HCT116 (cell line): ENCODE results near the gene KLK13. TPM values are rescaled to one million over a fixed set of nuclear protein-coding genes. Genes with fewer than 3 reads are reported as not detected.
A peak's percentile ranks its signal among the peaks of the same experiment; 100 is the strongest.

Experiments used
- ATAC-seq: fragments of 200-7000 bp; cut with Tn5 transposase; 2 replicates; pipeline ENCODE4 v1.9.1; 2020; ENCODE audit warnings: mild to moderate bottlenecking, moderate library complexity
- BruUV-seq: library from RNA; stranded (reverse); fragments of 400-500 nt; replicated peaks from 2 replicates; lab custom pipeline; 2021; lab: Mats Ljungman, UMichigan
- CTCF ChIA-PET: fragments of 300-600 bp; sonication (Branson Sonifier 250); formaldehyde crosslinking; loops from one replicate; lab custom pipeline; 2021; ENCODE audit warnings: antibody characterized with exemption; lab: Charles Lee
- POLR2A ChIA-PET: fragments of 300-600, 350-600 bp; sonication (Branson Sonifier 250); formaldehyde crosslinking; loops from one replicate; lab custom pipeline; 2021; ENCODE audit warnings: antibody characterized with exemption; lab: Charles Lee
- RAD21 ChIA-PET, 2 experiments: fragments of 300-600 bp; sonication (Branson Sonifier 250); formaldehyde crosslinking; loops; one replicate each; lab custom pipeline; 2023; ENCODE audit warnings: low total read pairs in 2 of 2; ENCODE audit not compliant: uncharacterized antibody in 2 of 2, unreplicated experiment in 2 of 2, low non-redundant PET in 1 of 2; lab: Charles Lee
- DNase-seq: peaks from one replicate; pipeline ENCODE4 v3.0.0-alpha.2; 2010; ENCODE audit warnings: low read depth, low spot score
- H2AFZ ChIP-seq: fragments of 200-600 bp; shearing (Covaris generic), sonication (generic); 2 replicates; pipeline ENCODE4 v1.6.1; 2017; ENCODE audit warnings: low read depth, mixed run types, mixed read lengths, antibody characterized with exemption, low read length; ENCODE audit not compliant: poor library complexity, severe bottlenecking
- H3K27ac ChIP-seq: 2 replicates; pipeline ENCODE4 v1.5.1; 2012; ENCODE audit warnings: low read depth, low read length
- H3K27me3 ChIP-seq: fragments of 200-600 bp; sonication (generic); 2 replicates; pipeline ENCODE4 v1.6.1; 2016; ENCODE audit warnings: mixed run types, low read length, mixed read lengths; ENCODE audit not compliant: insufficient read depth
- H3K36me3 ChIP-seq, 2 experiments: fragments of 200-500 bp in 1 of 2; fragments of 200-600 bp in 1 of 2; sonication (Bioruptor generic) in 1 of 2; sonication (generic) in 1 of 2; 2 replicates each; pipeline versions ENCODE4 v1.5.1 to v1.6.1; 2014 to 2016; ENCODE audit warnings: low read length in 2 of 2, inconsistent platforms in 1 of 2, mixed read lengths in 1 of 2, mixed run types in 1 of 2; ENCODE audit not compliant: insufficient read depth in 2 of 2, control insufficient read depth in 1 of 2
- H3K4me1 ChIP-seq, 2 experiments: fragments of 200-600 bp in 1 of 2; sonication (generic) in 1 of 2; 2 replicates each; pipeline versions ENCODE4 v1.5.1 to v1.6.1; 2012 to 2017; ENCODE audit warnings: low read length in 2 of 2, inconsistent platforms in 1 of 2, mild to moderate bottlenecking in 1 of 2, mixed read lengths in 1 of 2, mixed run types in 1 of 2, moderate library complexity in 1 of 2; ENCODE audit not compliant: insufficient read depth in 2 of 2, control insufficient read depth in 1 of 2
- H3K4me2 ChIP-seq: fragments of 200-600 bp; sonication (generic); 2 replicates; pipeline ENCODE4 v1.6.1; 2017; ENCODE audit warnings: mixed run types, low read length, mixed read lengths
- H3K4me3 ChIP-seq, 2 experiments: fragments of 200-600 bp in 1 of 2; sonication (generic) in 1 of 2; replicated peaks in 1 of 2; 2 replicates each; pipeline ENCODE4 v1.5.1; 2011 to 2016; ENCODE audit warnings: low read length in 2 of 2, control low read depth in 1 of 2, low read depth in 1 of 2, mild to moderate bottlenecking in 1 of 2, mixed read lengths in 1 of 2, mixed run types in 1 of 2
- H3K79me2 ChIP-seq: fragments of 200-600 bp; sonication (generic); 2 replicates; pipeline ENCODE4 v1.6.1; 2017; ENCODE audit warnings: mild to moderate bottlenecking, mixed run types, low read length, moderate library complexity, mixed read lengths; ENCODE audit not compliant: insufficient read depth
- H3K9ac ChIP-seq: fragments of 200-600 bp; sonication (generic); 2 replicates; pipeline ENCODE4 v1.6.1; 2016; ENCODE audit warnings: low read length, mixed read lengths
- H3K9me2 ChIP-seq: fragments of 200-600 bp; sonication (generic), shearing (Covaris generic); 2 replicates; pipeline ENCODE4 v1.6.1; 2017; ENCODE audit warnings: mixed run types, mild to moderate bottlenecking, moderate library complexity; ENCODE audit not compliant: insufficient read depth
- H3K9me3 ChIP-seq, 2 experiments: fragments of 200-500 bp in 1 of 2; fragments of 200-600 bp in 1 of 2; sonication (Bioruptor generic) in 1 of 2; sonication (generic) in 1 of 2; 2 replicates each; pipeline ENCODE4 v1.6.1; 2014 to 2017; ENCODE audit warnings: low read length in 2 of 2, mixed read lengths in 2 of 2, inconsistent platforms in 1 of 2, low read depth in 1 of 2, mild to moderate bottlenecking in 1 of 2, mixed run types in 1 of 2, moderate library complexity in 1 of 2; ENCODE audit not compliant: control insufficient read depth in 1 of 2, insufficient read depth in 1 of 2
- H4K20me1 ChIP-seq: fragments of 200-600 bp; sonication (generic), shearing (Covaris generic); 2 replicates; pipeline ENCODE4 v1.6.1; 2017; ENCODE audit warnings: mixed run types, mild to moderate bottlenecking, moderate library complexity; ENCODE audit not compliant: insufficient read depth
- ATF3 ChIP-seq: IDR thresholded peaks from 2 replicates; pipeline ENCODE4 v1.6.1; 2012
- CEBPB ChIP-seq: IDR thresholded peaks from 2 replicates; pipeline ENCODE4 v1.6.1; 2012; ENCODE audit warnings: low read depth
- CTCF ChIP-seq, 3 experiments: fragments of 200-600 bp in 1 of 3; sonication (generic) in 1 of 3; IDR thresholded peaks in 2 of 3; conservative IDR thresholded peaks in 1 of 3; 2 replicates each; pipeline ENCODE4 v1.5.1; 2012 to 2017; ENCODE audit warnings: low read depth in 2 of 3, low read length in 2 of 3, antibody characterized with exemption in 1 of 3, borderline replicate concordance in 1 of 3, control low read depth in 1 of 3, mild to moderate bottlenecking in 1 of 3, mixed read lengths in 1 of 3, mixed run types in 1 of 3, moderate library complexity in 1 of 3; ENCODE audit not compliant: insufficient read depth in 1 of 3
- ELF1 ChIP-seq: IDR thresholded peaks from 2 replicates; pipeline ENCODE4 v1.6.1; 2012; ENCODE audit warnings: low read depth, borderline replicate concordance
- EZH2phosphoT487 ChIP-seq: fragments of 200-600 bp; IDR thresholded peaks from 2 replicates; pipeline ENCODE4 v1.6.1; 2018; ENCODE audit warnings: antibody characterized with exemption, borderline replicate concordance
- POLR2AphosphoS5 ChIP-seq: IDR thresholded peaks from 2 replicates; pipeline ENCODE4 v1.6.1; 2011; ENCODE audit warnings: mild to moderate bottlenecking, low read depth, low read length, moderate library complexity
- REST ChIP-seq: IDR thresholded peaks from 2 replicates; pipeline ENCODE4 v1.6.1; 2012; ENCODE audit warnings: low read depth
- SP1 ChIP-seq: IDR thresholded peaks from 2 replicates; pipeline ENCODE4 v1.6.1; 2012; ENCODE audit warnings: low read depth
- TCF7L2 ChIP-seq: IDR thresholded peaks from 2 replicates; pipeline ENCODE4 v1.7.0; 2011; ENCODE audit warnings: borderline replicate concordance, inconsistent platforms; ENCODE audit not compliant: insufficient read depth, insufficient read length; ENCODE audit errors: extremely low read depth
- YY1 ChIP-seq: IDR thresholded peaks from 2 replicates; pipeline ENCODE4 v1.6.1; 2011; ENCODE audit warnings: low read length, low read depth, moderate library complexity, mild to moderate bottlenecking; ENCODE audit not compliant: insufficient replicate concordance; ENCODE audit errors: extremely low read depth
- ZFX ChIP-seq: fragments of 450-650 bp; IDR thresholded peaks from 2 replicates; pipeline ENCODE4 v1.6.1; 2017
- intact Hi-C: fragments of 100-400 bp; cut with micrococcal nuclease; formaldehyde crosslinking; loops from 2 replicates; pipeline ENCODE4 v1.10.0; 2022
- total RNA-seq: library from RNA; stranded (reverse); gene quantifications from one replicate; pipeline ENCODE4 v1.2.1, GENCODE V29; 2021; ENCODE audit not compliant: unreplicated experiment
- TF ChIP-seq, protein P1 (sequence below): IDR thresholded peaks from 2 replicates; pipeline ENCODE4 v1.6.1; 2012

Gene KLK13
- total RNA-seq, 1 experiment from 2014 or later, result 3.2 TPM

DNA sequence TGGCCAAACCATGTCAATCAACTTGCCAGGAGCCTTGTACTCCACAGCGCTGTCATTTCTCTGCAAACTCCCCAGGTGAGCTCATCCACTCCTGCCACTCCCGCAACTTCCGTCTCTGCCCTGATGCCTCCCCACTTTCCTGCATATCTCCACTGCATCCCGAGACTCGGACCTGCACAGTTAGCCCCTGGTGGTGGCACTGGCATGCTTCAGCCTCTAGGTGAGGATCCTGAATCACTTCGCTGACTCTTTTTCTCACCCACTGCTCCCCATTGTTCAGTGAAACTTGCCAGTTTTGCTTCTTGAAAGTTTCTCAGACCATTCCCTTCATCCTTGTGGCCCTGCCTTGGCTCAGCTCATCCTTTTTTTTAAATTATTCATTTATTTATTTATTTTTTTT lies 46.7 kb upstream of the KLK13 start:
- H3K9ac ChIP-seq, result no peak overlapping the region
- no peaks in the 10 kb centered on the region for H4K20me1 ChIP-seq
- no peak overlapping the region for H2AFZ ChIP-seq
- DNase-seq, result peak; percentile 40
- H3K4me3 ChIP-seq, result no peak overlapping the region
- RAD21 ChIA-PET, result no interaction called here
- H3K4me1 ChIP-seq, result peaks cover 19 to 37% of the 10 kb centered on the region in 2 experiments
- no peaks in the 10 kb centered on the region for H3K9me3 ChIP-seq
- H3K4me2 ChIP-seq, result peak overlapping the region; percentile 38
- TF ChIP-seq CTCF (IDR thresholded peaks at IDR 0.05 in 2 of 3, conservative IDR thresholded peaks at IDR 0.05 in 1 of 3; ENCODE audit: borderline replicate concordance in 1 of 3, insufficient read depth in 1 of 3, low read depth in 2 of 3, low read length in 2 of 3) (peak in 2 of 3 experiments; percentile 62 to 77; a peak in 4 of 6 replicates), ATF3 (no peak)
- TF ChIP-seq, all 23 proteins: peak for 1
- ChIA-PET POLR2A (no interaction called here), CTCF (interaction anchor here (1.2 kb wide), 1 partner anchor 148 kb away, joined by 3 read pairs; no protein-coding TSS in a partner anchor)
- H3K79me2 ChIP-seq, result peaks cover 14% of the 10 kb centered on the region
- intact Hi-C loops, result no loop called here
- peak; percentile 39 for ATAC-seq
- H3K9me2 ChIP-seq, result no peaks in the 10 kb centered on the region
- H3K27me3 ChIP-seq, result no peaks in the 10 kb centered on the region; the same call in 1 of the 2 replicates
- H3K27ac ChIP-seq, result no peak overlapping the region
- no peaks in the 10 kb centered on the region for H3K36me3 ChIP-seq
- no TSS peak for BruUV-seq

GRCh38 chr19:51110666-51110971 lies 45.7 kb upstream of the KLK13 start:
- CTCF ChIA-PET, result interaction anchor here (1.5 kb wide), 1 partner anchor 47 kb away, joined by 3 read pairs; no protein-coding TSS in a partner anchor
- Histone ChIP-seq H3K9ac (no peak overlapping the region), H3K9me2 (no peaks in the 10 kb centered on the region), H3K36me3 (peaks cover 0 to 2% of the 10 kb centered on the region in 2 experiments; a peak in 1 of 4 replicates), H3K79me2 (peaks cover 22% of the 10 kb centered on the region), H3K27me3 (no peaks in the 10 kb centered on the region; the same call in 1 of the 2 replicates), H3K4me2 (peak overlapping the region; percentile 38), H3K4me1 (peaks cover 19 to 37% of the 10 kb centered on the region in 2 experiments), H4K20me1 (no peaks in the 10 kb centered on the region)
- DNase-seq (no peak), ATAC-seq (no peak)
- intact Hi-C loops, result no loop called here
- no TSS peak for BruUV-seq
- TF ChIP-seq YY1, result no peak
- TF ChIP-seq CEBPB, result no peak
- TF ChIP-seq EZH2phosphoT487, result no peak
- TF ChIP-seq ELF1, result no peak
- TF ChIP-seq ZFX, result no peak
- TF ChIP-seq REST, result no peak
- TF ChIP-seq SP1, result no peak
- no peak for TF ChIP-seq POLR2AphosphoS5
- no peak for TF ChIP-seq TCF7L2
- TF ChIP-seq, protein P1, sequence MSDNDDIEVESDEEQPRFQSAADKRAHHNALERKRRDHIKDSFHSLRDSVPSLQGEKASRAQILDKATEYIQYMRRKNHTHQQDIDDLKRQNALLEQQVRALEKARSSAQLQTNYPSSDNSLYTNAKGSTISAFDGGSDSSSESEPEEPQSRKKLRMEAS, result no peak
- TF ChIP-seq, all 23 proteins: peak for 0
- Histone ChIP-seq H2AFZ (peak overlapping the region; percentile 27), H3K27ac (no peak overlapping the region), H3K4me3 (no peak overlapping the region), H3K9me3 (no peaks in the 10 kb centered on the region)
- RAD21 ChIA-PET, result no interaction called here
- POLR2A ChIA-PET, result no interaction called here
